Activated T-cell treated with anti-CD3 and anti-CD28 coated beads, Interleukin-2, amount 50 U/mL, for 24 hours (primary cell): ENCODE data around the gene MAPK7.

Experiments used
- DNase-seq: peaks from one replicate; pipeline ENCODE4 v3.0.0-alpha.2; 2020
- H3K27ac Mint-ChIP-seq: 2 replicates; pipeline ENCODE4 v1.8.0; 2020; ENCODE audit warnings: mild to moderate bottlenecking, mixed read lengths
- H3K27me3 Mint-ChIP-seq: 2 replicates; pipeline ENCODE4 v1.8.0; 2020; ENCODE audit warnings: mixed read lengths
- H3K36me3 Mint-ChIP-seq: 2 replicates; pipeline ENCODE4 v1.8.0; 2020; ENCODE audit warnings: low read depth, mixed read lengths
- H3K4me1 Mint-ChIP-seq: 2 replicates; pipeline ENCODE4 v1.8.0; 2020; ENCODE audit warnings: low read depth, mixed read lengths
- H3K4me3 Mint-ChIP-seq: 2 replicates; pipeline ENCODE4 v1.8.0; 2020; ENCODE audit warnings: mild to moderate bottlenecking, moderate library complexity, mixed read lengths
- H3K9me3 Mint-ChIP-seq: 2 replicates; pipeline ENCODE4 v1.8.0; 2020; ENCODE audit warnings: mixed read lengths

Gene MAPK7

DNA sequence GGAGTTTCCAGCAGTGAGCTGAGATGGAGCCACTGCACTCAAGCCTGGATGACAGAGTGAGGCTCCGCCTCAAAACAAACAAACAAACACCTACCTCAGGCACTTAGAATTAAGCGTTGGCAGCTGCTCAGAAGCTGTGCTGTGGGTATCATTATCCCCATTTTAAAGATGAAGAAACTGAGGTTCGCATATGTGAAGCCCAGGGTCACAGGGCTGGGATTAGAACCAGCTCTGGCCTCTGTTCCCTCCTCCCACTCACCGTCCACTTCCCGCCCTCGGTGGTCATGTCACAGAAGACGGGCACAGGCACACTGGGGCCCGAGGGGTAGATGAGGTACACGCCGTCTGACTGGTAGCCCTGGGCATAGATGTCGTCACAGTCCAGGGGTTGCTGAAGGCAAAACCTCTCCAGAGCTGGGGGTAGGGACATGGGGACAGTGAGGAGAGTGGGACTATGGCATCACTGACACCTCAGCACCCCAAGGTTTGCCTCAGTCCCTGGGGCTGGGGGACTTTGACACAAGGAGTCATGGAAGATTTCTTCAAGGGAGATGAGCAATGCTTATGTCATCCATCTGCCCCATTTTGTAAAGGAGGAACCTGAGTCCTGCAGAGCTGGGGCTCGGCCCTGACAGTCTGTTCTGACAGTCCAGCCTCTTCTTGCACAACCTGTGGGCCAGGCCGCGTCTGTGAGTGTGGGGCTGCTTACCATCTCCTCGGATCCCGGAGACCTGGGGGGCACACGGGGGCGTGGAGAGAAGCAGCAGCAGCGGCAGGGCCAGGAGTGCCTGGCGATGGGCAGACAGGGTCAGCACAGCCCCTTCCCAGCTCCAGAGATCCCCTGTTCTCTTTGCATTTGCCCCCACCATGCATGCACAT lies 8.0 kb downstream of the MAPK7 start:
- Mint-ChIP-seq H3K27me3 (no peaks in the 10 kb centered on the region), H3K27ac (no peak overlapping the region), H3K4me1 (peaks cover 9% of the 10 kb centered on the region), H3K36me3 (peaks cover 29% of the 10 kb centered on the region), H3K9me3 (no peaks in the 10 kb centered on the region), H3K4me3 (no peak overlapping the region)
- DNase-seq = peak; percentile 32

DNA sequence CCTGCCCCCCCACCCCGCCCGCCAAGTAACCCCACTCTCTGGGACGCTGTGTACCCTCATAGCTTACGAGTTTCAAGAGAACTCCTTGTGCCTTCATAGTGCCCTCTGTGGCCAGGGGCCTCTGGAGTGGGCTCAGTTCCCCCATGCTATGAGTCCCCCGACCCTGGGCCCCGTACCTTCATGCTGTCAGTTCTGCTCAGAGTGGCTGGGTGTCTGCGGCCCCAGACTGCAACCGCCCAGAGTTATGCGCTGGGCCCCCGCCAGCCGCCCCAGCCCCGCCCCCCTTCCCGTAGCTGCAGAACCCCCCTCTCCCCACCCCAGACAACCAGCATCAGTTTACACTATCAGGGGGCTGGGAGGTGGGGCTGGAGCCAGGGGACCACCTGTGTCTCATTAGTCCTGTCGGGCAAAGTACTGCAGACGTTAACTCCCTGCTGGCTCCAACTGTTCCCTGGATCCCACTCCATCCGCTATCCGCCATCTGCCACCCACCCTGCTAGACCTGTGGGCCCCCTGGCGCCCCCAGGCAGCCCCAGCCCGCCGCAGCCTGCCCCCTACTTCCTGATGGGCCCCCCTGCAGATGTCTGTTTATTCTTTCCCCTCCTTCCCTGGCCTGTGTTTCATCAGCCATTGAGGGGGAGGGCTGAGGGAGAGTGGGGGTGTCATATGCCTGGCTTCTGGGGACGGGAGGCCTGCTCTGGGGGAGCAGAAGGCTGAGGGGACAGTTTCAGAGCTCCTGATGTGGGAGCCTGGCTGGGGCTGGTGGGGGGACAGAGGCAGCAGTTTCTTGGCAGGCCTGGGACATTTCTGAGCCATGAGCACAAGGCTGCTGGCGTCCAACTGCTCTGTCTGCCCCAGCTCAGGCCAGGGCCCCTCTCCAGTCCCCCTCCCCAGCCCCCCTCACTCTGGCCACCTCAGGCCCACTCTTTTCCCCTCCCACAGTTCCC lies 8.9 kb downstream of the MAPK7 start, which contains the start of gene MFAP4:
Gene MFAP4 (minus strand): TSS at position 217 of the 947 bp plus-strand sequence. CDS start 35 bp downstream, at position 182.
- Mint-ChIP-seq H3K27me3 (no peaks in the 10 kb centered on the region), H3K27ac (no peak within 1 kb of the TSS), H3K4me1 (peaks cover 9% of the 10 kb centered on the region), H3K36me3 (peaks cover 24% of the 10 kb centered on the region), H3K9me3 (no peaks in the 10 kb centered on the region), H3K4me3 (no peak within 1 kb of the TSS)
- peak; percentile 30 for DNase-seq

DNA sequence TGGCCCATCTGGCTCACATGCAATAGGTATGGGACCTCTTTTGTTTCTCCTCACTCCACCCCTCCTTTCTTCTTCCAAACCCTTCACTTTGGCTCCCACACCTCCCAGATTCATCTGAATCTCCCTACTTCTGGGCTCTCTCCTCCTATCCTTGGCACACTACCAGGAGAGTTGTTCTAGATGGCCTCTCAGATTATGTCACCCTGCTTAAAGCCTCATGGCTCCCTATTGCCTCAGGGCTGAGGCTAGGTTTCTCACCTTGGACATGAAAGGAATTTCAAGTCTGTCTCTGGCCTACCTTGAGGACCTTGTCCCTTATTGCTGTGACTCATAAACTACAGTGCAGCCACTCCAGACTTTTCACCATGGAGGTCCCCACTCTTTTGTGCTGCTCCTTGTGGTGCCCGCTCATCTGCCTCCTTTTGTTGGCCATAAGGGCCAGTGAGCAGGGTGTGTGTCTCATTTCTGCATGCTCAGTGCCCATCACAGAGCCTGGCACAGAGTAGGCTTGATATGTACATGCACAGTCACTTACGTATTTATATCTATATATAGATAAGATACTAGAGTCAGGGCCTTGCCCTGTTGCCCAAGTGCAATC lies 9.7 kb downstream of the MAPK7 start:
- no peaks in the 10 kb centered on the region for H3K9me3 Mint-ChIP-seq

DNA sequence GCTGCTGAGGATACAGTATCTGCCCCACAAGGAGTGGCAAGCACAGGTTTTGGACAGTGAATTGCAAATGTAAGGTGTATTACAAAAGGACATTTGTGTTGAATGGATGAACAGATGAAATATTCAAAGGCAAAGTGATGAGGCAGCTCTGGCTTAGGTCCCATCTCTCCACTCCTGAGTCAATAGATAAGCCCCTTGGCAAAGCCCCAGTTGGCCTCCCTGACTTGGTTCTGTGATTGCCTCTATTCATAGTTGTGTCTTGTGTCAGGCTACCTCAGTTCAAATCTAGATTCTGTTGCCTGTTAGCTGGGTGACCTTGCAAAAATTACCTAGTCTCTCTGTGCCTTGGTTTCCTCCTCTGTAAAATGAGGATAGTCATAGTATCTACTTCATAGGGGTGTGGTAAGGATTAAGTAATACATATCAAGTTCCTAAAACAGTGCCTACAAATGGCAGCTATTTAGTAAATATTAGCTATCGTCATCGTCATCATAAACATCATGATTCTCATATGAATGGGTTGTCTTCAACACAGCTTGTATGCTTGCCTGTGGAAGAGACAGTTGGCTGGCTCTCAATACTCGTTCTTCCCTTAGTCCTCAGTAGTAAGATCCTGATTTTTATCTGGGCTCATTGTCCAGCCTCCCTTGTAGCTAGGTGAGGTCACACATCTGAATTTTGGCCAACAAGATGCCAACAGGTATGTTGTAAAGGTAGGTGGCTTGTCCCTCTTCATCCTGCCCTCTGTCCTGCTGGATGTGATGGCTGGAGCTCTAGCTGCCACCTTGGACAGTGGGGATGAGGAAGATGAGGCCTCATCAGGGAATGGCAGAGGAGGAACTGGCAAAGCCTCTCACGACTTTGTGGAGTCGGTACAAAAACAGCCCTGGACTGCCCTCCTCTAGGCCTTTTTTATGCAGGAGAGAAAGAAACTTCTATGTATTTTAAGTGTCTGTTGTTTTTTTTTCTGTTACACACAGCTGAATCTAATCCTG lies 10.8 kb downstream of the MAPK7 start:
- Mint-ChIP-seq H3K27me3 (no peaks in the 10 kb centered on the region), H3K27ac (no peak overlapping the region), H3K9me3 (no peaks in the 10 kb centered on the region), H3K4me1 (peaks cover 9% of the 10 kb centered on the region), H3K4me3 (no peak overlapping the region), H3K36me3 (peaks cover 15% of the 10 kb centered on the region)
- DNase-seq = no peak

More for the DNA sequence above, 9.7 kb downstream of the MAPK7 start:
- Mint-ChIP-seq H3K27me3 (no peaks in the 10 kb centered on the region), H3K27ac (no peak overlapping the region), H3K36me3 (peaks cover 22% of the 10 kb centered on the region), H3K4me1 (peaks cover 9% of the 10 kb centered on the region), H3K4me3 (no peak overlapping the region)
- DNase-seq = no peak

DNA sequence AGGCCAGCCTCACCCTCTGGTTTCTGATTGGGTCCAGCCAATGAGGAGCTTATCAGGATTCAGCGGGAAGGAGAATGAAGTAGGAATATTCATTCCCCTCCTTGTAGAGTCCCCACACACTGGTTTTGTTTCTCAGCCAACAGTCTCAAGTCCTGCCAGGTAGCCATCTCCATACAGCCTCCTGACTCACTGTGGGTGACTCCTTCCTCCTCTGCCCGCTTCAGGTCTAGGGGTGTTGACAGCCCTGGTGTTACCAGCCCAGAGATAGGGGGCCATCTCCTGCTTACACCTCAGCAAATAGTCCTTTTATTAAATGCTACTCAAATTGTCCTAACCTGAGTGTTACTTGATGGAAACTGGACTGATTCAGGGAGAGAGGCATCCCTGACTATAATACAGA lies 12.7 kb downstream of the MAPK7 start:
- no peak overlapping the region for H3K27ac Mint-ChIP-seq
- no peak overlapping the region for H3K4me3 Mint-ChIP-seq
- H3K27me3 Mint-ChIP-seq = no peaks in the 10 kb centered on the region
- no peaks in the 10 kb centered on the region for H3K36me3 Mint-ChIP-seq
- H3K9me3 Mint-ChIP-seq = no peaks in the 10 kb centered on the region
- peaks cover 9% of the 10 kb centered on the region for H3K4me1 Mint-ChIP-seq
- no peak for DNase-seq

DNA sequence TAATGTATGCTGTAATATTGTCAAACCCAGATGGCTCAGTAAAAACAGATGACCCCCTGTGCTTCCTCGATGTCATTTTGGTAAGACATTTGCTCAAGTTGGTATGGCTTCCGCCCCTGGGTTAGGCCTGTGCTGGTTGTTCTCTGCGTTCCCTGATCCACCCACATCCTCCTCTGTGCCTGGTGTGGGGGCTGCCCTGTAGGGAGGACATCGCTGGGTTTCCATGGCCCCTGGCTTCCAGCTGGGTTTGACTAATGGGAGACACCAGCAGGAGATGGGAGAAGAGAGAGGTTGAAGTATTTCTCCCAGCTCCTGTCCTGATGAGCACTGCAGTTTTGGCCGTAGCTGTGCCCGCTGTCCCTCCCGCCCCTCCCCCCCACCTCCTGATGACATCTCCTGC lies 13.1 kb downstream of the MAPK7 start:
- no peak overlapping the region for H3K27ac Mint-ChIP-seq
- no peak overlapping the region for H3K4me3 Mint-ChIP-seq
- no peak for DNase-seq
- H3K36me3 Mint-ChIP-seq = no peaks in the 10 kb centered on the region
- H3K27me3 Mint-ChIP-seq = no peaks in the 10 kb centered on the region
- H3K4me1 Mint-ChIP-seq = peaks cover 6% of the 10 kb centered on the region
- no peaks in the 10 kb centered on the region for H3K9me3 Mint-ChIP-seq

DNA sequence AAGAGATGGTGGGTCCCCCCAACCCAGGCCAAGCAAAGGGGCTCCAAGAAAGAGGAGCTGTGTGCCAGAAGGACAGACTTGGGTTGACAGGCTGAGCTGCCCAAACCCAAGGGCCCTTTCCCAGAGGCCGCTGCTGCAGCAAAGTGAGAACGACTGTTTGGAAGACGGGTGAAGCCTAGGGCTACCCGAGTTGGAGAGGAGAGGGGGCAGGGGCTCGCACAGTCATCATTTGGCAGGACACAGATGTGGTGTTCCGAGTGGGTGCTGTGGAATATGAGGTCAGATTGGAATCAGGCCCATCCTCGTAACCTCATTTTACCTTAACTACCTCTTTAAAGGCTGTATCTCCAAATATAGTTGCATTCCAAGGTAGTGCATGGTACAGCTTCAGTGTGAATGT lies 14.0 kb downstream of the MAPK7 start:
- H3K27me3 Mint-ChIP-seq = no peaks in the 10 kb centered on the region
- peaks cover 3% of the 10 kb centered on the region for H3K4me1 Mint-ChIP-seq
- no peak overlapping the region for H3K27ac Mint-ChIP-seq

DNA sequence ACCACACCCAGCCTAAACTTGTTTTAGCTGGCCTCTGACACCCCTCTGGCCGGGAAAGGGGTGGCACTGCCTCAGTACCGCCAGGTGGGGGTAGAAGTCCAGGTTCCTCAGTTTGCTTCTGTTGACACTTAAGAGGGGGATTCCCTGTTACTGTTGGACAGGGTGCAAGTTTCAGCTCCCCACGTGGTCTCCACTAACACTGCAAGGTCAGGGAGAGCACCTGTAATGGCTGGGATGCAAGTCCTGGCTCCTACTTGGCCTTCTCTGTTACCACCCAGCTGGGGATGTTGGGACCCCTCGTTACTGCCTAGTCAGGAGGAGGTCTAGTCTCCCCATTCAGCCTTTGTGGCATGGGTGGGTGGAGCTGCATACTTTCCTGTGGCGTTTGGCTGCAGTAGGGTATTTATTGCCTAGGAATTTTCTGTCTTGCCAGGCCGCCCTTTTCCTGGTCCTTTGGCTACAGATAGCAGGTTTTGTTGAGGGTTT lies 19.3 kb downstream of the MAPK7 start:
- Mint-ChIP-seq H3K36me3 (no peaks in the 10 kb centered on the region), H3K27me3 (no peaks in the 10 kb centered on the region), H3K9me3 (no peaks in the 10 kb centered on the region), H3K27ac (no peak overlapping the region), H3K4me3 (no peak overlapping the region), H3K4me1 (no peaks in the 10 kb centered on the region)
- no peak for DNase-seq

More for the DNA sequence above, 14.0 kb downstream of the MAPK7 start:
- Mint-ChIP-seq H3K4me3 (no peak overlapping the region), H3K36me3 (no peaks in the 10 kb centered on the region), H3K9me3 (no peaks in the 10 kb centered on the region)
- DNase-seq = no peak

DNA sequence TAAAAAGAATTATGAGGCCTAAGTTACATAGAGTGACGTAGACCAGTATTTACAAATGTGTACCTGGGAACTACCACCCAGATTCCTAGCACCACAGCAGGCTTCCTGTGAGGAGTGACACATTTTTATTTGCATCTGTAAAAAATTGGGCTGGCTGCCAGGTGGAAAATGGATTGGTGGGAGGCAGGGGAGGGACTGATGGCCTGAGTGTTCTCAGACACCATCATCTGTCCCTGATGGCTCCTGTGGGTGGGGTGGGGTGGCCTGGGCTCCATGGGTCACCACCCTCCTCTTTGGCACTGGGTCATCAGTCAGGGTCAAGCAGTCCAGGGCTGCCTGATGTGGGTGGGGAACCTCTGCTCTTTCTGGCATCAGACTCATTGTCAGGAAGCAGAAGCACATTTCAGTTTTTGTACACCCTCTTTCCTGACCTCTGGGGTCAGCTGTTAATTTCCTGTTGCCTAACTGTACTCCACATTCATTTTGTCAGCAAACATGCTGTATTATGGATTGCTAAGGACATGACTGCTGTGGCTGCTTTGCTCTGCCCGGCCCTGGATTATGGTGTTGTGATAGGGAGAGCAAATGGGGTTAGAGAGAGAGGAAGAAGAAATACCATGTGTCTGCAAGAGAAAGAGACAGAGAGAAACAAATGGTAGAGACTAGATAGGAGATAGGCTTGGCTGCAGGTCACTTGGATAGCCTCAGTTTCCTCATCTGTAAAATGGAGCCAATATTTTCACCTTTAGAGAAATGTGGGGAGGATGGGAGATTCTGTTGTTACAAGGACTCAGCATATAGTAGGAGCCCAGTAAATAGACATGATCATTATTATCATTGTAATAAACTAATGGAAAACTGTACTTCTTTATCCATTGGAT lies 20.2 kb downstream of the MAPK7 start:
- Mint-ChIP-seq H3K4me1 (no peaks in the 10 kb centered on the region), H3K36me3 (no peaks in the 10 kb centered on the region), H3K9me3 (no peaks in the 10 kb centered on the region), H3K27me3 (no peaks in the 10 kb centered on the region), H3K27ac (no peak overlapping the region), H3K4me3 (no peak overlapping the region)
- no peak for DNase-seq

DNA sequence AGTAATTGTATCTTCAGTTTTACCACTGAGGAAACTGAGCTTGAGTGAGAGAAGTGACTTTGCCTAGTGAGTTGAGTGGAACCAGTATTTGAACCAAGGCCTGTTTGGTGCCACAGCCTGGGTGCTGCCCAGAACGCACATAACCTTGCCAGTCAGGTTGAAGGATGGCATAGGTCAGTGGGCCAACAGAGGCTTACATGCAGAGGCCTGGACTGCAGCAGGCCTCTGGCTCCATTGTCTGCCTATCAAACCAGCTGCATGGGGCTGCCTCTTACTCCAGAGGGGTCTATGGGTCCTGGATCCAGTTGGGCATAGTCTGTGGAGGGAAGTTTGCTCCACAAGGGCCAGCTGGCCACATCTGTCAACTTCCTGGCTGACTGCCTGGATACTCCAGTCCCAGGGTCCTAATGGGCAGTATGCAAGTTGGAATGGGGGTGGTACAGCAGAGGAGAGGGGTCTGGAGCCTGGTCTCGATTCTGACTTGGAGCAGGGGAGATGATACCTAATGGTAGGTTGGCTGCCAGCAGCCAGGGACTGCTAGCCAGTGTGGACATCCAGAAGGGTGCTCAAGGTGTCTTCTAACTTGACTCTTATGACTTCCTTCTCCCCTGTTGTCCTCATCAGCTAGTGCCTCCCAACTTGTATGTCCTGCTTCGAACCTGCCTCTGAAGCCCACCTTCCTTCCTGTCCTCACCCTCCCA lies 21.6 kb downstream of the MAPK7 start:
- Mint-ChIP-seq H3K4me3 (no peak overlapping the region), H3K27ac (no peak overlapping the region), H3K4me1 (no peaks in the 10 kb centered on the region), H3K36me3 (no peaks in the 10 kb centered on the region), H3K9me3 (no peaks in the 10 kb centered on the region), H3K27me3 (no peaks in the 10 kb centered on the region)
- DNase-seq = no peak

DNA sequence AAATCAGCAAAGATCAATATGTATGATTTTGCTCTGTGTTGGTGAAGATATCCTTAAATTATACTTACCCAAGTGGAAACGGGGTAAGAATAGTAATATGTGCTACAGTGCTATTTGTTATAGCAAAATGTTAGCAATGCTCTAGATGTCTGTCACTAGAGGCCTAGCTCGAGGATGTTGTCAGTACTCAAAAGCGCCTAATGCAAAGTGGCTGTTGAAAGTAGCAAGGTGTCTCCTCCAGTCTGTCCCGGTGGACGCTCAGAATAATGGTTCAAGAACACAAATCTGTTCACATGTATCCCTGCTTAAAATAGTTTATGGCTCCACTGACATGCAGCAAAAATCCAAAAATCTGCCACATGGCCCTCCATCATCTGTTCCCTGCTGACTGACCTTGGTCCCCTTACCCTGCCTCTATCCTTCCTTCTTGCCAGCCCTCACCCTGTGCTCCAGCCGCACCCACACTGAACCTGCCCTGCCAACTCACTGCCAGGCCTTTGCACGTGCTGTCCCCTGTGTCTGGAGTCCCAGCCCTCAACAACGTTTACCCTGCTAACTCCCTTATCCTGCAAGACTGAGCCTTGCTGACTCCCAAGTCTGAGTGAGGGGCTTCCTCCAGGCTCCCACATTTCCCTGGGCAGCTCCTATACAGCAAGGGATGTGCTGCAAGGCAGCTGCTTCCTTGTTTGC lies 23.2 kb downstream of the MAPK7 start:
- Mint-ChIP-seq H3K36me3 (no peaks in the 10 kb centered on the region), H3K9me3 (no peaks in the 10 kb centered on the region), H3K4me1 (no peaks in the 10 kb centered on the region), H3K27me3 (no peaks in the 10 kb centered on the region), H3K4me3 (no peak overlapping the region), H3K27ac (no peak overlapping the region)
- no peak for DNase-seq

DNA sequence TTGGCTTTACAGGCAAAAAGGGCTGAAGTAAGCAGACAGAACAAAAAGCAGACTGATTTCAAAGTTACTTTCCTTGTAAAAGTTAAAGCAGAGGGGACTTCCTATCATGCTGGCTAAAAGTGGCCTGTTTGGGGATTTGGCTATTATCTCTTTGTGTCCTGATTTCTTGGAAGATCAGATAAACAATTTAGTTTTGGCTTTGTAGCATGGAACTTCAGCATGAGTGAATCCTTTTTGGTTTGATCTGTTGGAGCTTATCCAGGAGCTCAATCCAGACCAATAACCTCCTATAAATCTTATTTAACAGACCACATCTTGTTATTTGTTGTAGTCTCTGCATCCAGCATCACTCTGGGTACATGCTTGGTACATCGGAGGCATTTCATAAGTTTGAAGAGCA lies 23.9 kb downstream of the MAPK7 start:
- H3K27me3 Mint-ChIP-seq = no peaks in the 10 kb centered on the region
- H3K4me3 Mint-ChIP-seq = no peak overlapping the region
- H3K27ac Mint-ChIP-seq = no peak overlapping the region
- DNase-seq = no peak
- H3K4me1 Mint-ChIP-seq = no peaks in the 10 kb centered on the region
- no peaks in the 10 kb centered on the region for H3K36me3 Mint-ChIP-seq
- no peaks in the 10 kb centered on the region for H3K9me3 Mint-ChIP-seq
